GM21723 (cell line): ENCODE results near the gene UBA3.

ENCODE experiments used
- ATAC-seq: cut with Tn5 transposase; IDR thresholded peaks from one replicate; pipeline ENCODE4 v1.9.1; 2021; ENCODE audit warnings: mild to moderate bottlenecking, moderate library complexity; ENCODE audit not compliant: unreplicated experiment

UBA3 gene

GRCh38 chr3:69013253-69014021 lies 66.7 kb downstream of the UBA3 start, which contains the start of gene EOGT:
TSS of gene EOGT (minus strand) at chr3:69013684. CDS start at chr3:69009846, 3,838 bp downstream.
- peak; percentile 91 for ATAC-seq

- ATAC-seq, result peak; percentile 45
These were observed 67.3 kb downstream of the UBA3 start for GRCh38 chr3:69012800-69013252.

- ATAC-seq, result no peak
These were observed 67.9 kb downstream of the UBA3 start for GRCh38 chr3:69012100-69012799.

GRCh38 chr3:69011096-69011730 lies 69.0 kb downstream of the UBA3 start:
- no peak for ATAC-seq

- ATAC-seq, result no peak
These were observed 70.4 kb downstream of the UBA3 start for GRCh38 chr3:69009559-69010410.

GRCh38 chr3:69008980-69009379 lies 71.2 kb downstream of the UBA3 start:
- no peak for ATAC-seq

- no peak for ATAC-seq
These were observed 74.2 kb downstream of the UBA3 start for GRCh38 chr3:69005791-69006482.

GRCh38 chr3:69005071-69005790 lies 74.9 kb downstream of the UBA3 start:
- ATAC-seq, result no peak
